IMR-90 (cell line): ENCODE data around the gene LRRN2. TPM values are rescaled to one million over a fixed set of nuclear protein-coding genes. Genes with fewer than 3 reads are reported as not detected.

Source experiments
- ATAC-seq: fragments of 200-7000 bp; cut with Tn5 transposase; 2 replicates; pipeline ENCODE4 v1.9.1; 2020; ENCODE audit warnings: low read depth, mild to moderate bottlenecking, moderate library complexity
- BruUV-seq: library from RNA; stranded (reverse); fragments of 400-500 nt; replicated peaks from 2 replicates; lab custom pipeline; 2021; lab: Mats Ljungman, UMichigan
- CTCF ChIA-PET: fragments of 300-600 bp; formaldehyde crosslinking; extraction: SDS; loops from one replicate; lab custom pipeline; 2021; ENCODE audit warnings: antibody characterized with exemption; lab: Yijun Ruan, JAX
- POLR2A ChIA-PET: fragments of 300-600 bp; sonication (Branson Sonifier 250); formaldehyde crosslinking; loops from one replicate; lab custom pipeline; 2022; ENCODE audit warnings: antibody characterized with exemption; ENCODE audit not compliant: unreplicated experiment; lab: Charles Lee
- DNase-seq: peaks from one replicate; pipeline ENCODE4 v3.0.0; 2013
- H2AFZ ChIP-seq: replicated peaks from 2 replicates; pipeline ENCODE3; 2013; ENCODE audit warnings: low read length, mild to moderate bottlenecking; ENCODE audit not compliant: poor library complexity
- H2AK5ac ChIP-seq: 2 replicates; pipeline ENCODE4 v1.6.1; 2013; ENCODE audit warnings: low read depth, low read length, inconsistent platforms
- H2AK9ac ChIP-seq: replicated peaks from 2 replicates; pipeline ENCODE3; 2013; ENCODE audit warnings: mild to moderate bottlenecking, low read depth, low read length, moderate library complexity; ENCODE audit not compliant: poor library complexity
- H2BK120ac ChIP-seq: 2 replicates; pipeline ENCODE4 v1.6.1; 2013; ENCODE audit warnings: low read depth, low read length, inconsistent platforms
- H2BK15ac ChIP-seq: 3 replicates; pipeline ENCODE4 v1.6.1; 2013; ENCODE audit warnings: low read depth, low read length, inconsistent platforms
- H2BK20ac ChIP-seq: 2 replicates; pipeline ENCODE4 v1.6.1; 2013; ENCODE audit warnings: low read depth, mild to moderate bottlenecking, inconsistent platforms, low read length, moderate library complexity
- H2BK5ac ChIP-seq: 2 replicates; pipeline ENCODE4 v1.6.1; 2013; ENCODE audit warnings: mild to moderate bottlenecking, low read depth, low read length, inconsistent platforms; ENCODE audit not compliant: poor library complexity, severe bottlenecking
- H3K14ac ChIP-seq: replicated peaks from 2 replicates; pipeline ENCODE4 v1.6.1; 2013; ENCODE audit warnings: low read depth, low read length, inconsistent platforms
- H3K18ac ChIP-seq: 2 replicates; pipeline ENCODE4 v1.6.1; 2013; ENCODE audit warnings: low read depth, low read length, control low read depth
- H3K23ac ChIP-seq: 2 replicates; pipeline ENCODE4 v1.6.1; 2013; ENCODE audit warnings: low read depth, low read length, inconsistent platforms
- H3K27ac ChIP-seq: 2 replicates; pipeline ENCODE4 v1.5.1; 2013; ENCODE audit warnings: mild to moderate bottlenecking, control low read depth, low read length; ENCODE audit not compliant: insufficient read depth
- H3K27me3 ChIP-seq: 2 replicates; pipeline ENCODE4 v1.6.1; 2013; ENCODE audit warnings: low read length; ENCODE audit not compliant: control insufficient read depth, insufficient read depth
- H3K36me3 ChIP-seq: 2 replicates; pipeline ENCODE4 v1.6.1; 2013; ENCODE audit warnings: low read length, mixed read lengths; ENCODE audit not compliant: control insufficient read depth, insufficient read depth
- H3K4ac ChIP-seq: 2 replicates; pipeline ENCODE4 v1.6.1; 2013; ENCODE audit warnings: low read depth, low read length, inconsistent platforms
- H3K4me1 ChIP-seq: 2 replicates; pipeline ENCODE4 v1.6.1; 2013; ENCODE audit warnings: low read length, mixed read lengths; ENCODE audit not compliant: control insufficient read depth, insufficient read depth
- H3K4me2 ChIP-seq: 2 replicates; pipeline ENCODE4 v1.6.1; 2013; ENCODE audit warnings: low read depth, mild to moderate bottlenecking, control low read depth, low read length, moderate library complexity
- H3K4me3 ChIP-seq: 2 replicates; pipeline ENCODE4 v1.5.1; 2013; ENCODE audit warnings: low read depth, mild to moderate bottlenecking, control low read depth, low read length, moderate library complexity; ENCODE audit not compliant: insufficient read depth
- H3K56ac ChIP-seq: 2 replicates; pipeline ENCODE4 v1.6.1; 2013; ENCODE audit warnings: low read length, inconsistent platforms; ENCODE audit not compliant: insufficient read depth; ENCODE audit errors: extremely low read depth
- H3K79me1 ChIP-seq, 2 experiments: 2 replicates each; pipeline ENCODE4 v1.6.1; 2013; ENCODE audit warnings: low read length in 2 of 2, inconsistent platforms in 1 of 2, low read depth in 1 of 2
- H3K9ac ChIP-seq: 2 replicates; pipeline ENCODE4 v1.6.1; 2013; ENCODE audit warnings: low read depth, low read length, control low read depth
- H3K9me1 ChIP-seq: 2 replicates; pipeline ENCODE4 v1.6.1; 2013; ENCODE audit warnings: low read length, inconsistent platforms; ENCODE audit not compliant: insufficient read depth
- H3K9me3 ChIP-seq: 2 replicates; pipeline ENCODE4 v1.6.1; 2013; ENCODE audit warnings: low read length; ENCODE audit not compliant: control insufficient read depth, insufficient read depth
- H4K20me1 ChIP-seq: 2 replicates; pipeline ENCODE4 v1.6.1; 2013; ENCODE audit warnings: low read length, inconsistent platforms; ENCODE audit not compliant: insufficient read depth
- H4K5ac ChIP-seq: 2 replicates; pipeline ENCODE4 v1.6.1; 2013; ENCODE audit warnings: mild to moderate bottlenecking, low read depth, low read length, control low read depth
- H4K8ac ChIP-seq, 2 experiments: 2 replicates each; pipeline ENCODE4 v1.6.1; 2013; ENCODE audit warnings: low read depth in 2 of 2, low read length in 2 of 2, control low read depth in 1 of 2, inconsistent platforms in 1 of 2
- H4K91ac ChIP-seq: 2 replicates; pipeline ENCODE4 v1.6.1; 2013; ENCODE audit warnings: low read depth, low read length, inconsistent platforms; ENCODE audit not compliant: insufficient read depth
- BHLHE40 ChIP-seq: fragments of 150-350 bp; IDR thresholded peaks from 2 replicates; pipeline ENCODE4 v1.6.1; 2016; ENCODE audit warnings: mild to moderate bottlenecking, low read depth, low read length
- CEBPB ChIP-seq: IDR thresholded peaks from 2 replicates; pipeline ENCODE4 v1.6.1; 2012; ENCODE audit warnings: low read depth, low read length, improper control_type of control experiment
- CHD1 ChIP-seq: IDR thresholded peaks from 2 replicates; pipeline ENCODE4 v1.6.1; 2012; ENCODE audit warnings: low read depth, low read length, improper control_type of control experiment
- FOS ChIP-seq: fragments of 150-350 bp; IDR thresholded peaks from 2 replicates; pipeline ENCODE4 v1.6.1; 2016; ENCODE audit warnings: low read depth, low read length
- MAFK ChIP-seq: IDR thresholded peaks from 2 replicates; pipeline ENCODE4 v1.6.1; 2012; ENCODE audit warnings: low read depth, low read length, improper control_type of control experiment
- MXI1 ChIP-seq: IDR thresholded peaks from 2 replicates; pipeline ENCODE4 v1.6.1; 2012; ENCODE audit warnings: low read depth, mild to moderate bottlenecking, low read length, moderate library complexity, borderline replicate concordance
- NFE2L2 ChIP-seq: fragments of 150-350 bp; IDR thresholded peaks from 2 replicates; pipeline ENCODE4 v1.6.1; 2016; ENCODE audit warnings: low read depth, mild to moderate bottlenecking, low read length
- POLR2A ChIP-seq: IDR thresholded peaks from 2 replicates; pipeline ENCODE4 v1.6.1; 2012; ENCODE audit warnings: mild to moderate bottlenecking, low read depth, low read length
- RAD21 ChIP-seq: IDR thresholded peaks from 2 replicates; pipeline ENCODE4 v1.6.1; 2012; ENCODE audit warnings: low read length, improper control_type of control experiment
- RCOR1 ChIP-seq: IDR thresholded peaks from 2 replicates; pipeline ENCODE4 v1.6.1; 2012; ENCODE audit warnings: mild to moderate bottlenecking, low read length, improper control_type of control experiment; ENCODE audit not compliant: insufficient replicate concordance
- RFX5 ChIP-seq: IDR thresholded peaks from 2 replicates; pipeline ENCODE4 v1.8.0; 2012; ENCODE audit warnings: low read depth, mild to moderate bottlenecking, low read length, moderate library complexity
- SMC3 ChIP-seq: fragments of 150-350 bp; IDR thresholded peaks from 2 replicates; pipeline ENCODE4 v1.6.1; 2016; ENCODE audit warnings: low read depth, mild to moderate bottlenecking, antibody characterized with exemption, low read length, moderate library complexity
- WGBS, 2 experiments: methylation state at CpG; one replicate each; pipeline versions ENCODE4 v1.1.5 to v1.1.7; 2013; ENCODE audit warnings: missing lambda C conversion rate in 2 of 2; ENCODE audit not compliant: insufficient read length in 1 of 2; ENCODE audit errors: extremely low coverage in 2 of 2; 5-methylcytosine and 5-hydroxymethylcytosine counted together
- dilution Hi-C: fragments of 300-500 bp; cut with HindIII; formaldehyde crosslinking; loops from one replicate; pipeline ENCODE4 v1.14.3; 2018; ENCODE audit warnings: low sequenced_read_pairs; ENCODE audit not compliant: unreplicated experiment
- in situ Hi-C: fragments of 300-500 bp; cut with MboI; formaldehyde crosslinking; loops from 3 replicates; pipeline ENCODE4 v1.14.3; 2019; ENCODE audit warnings: low sequenced_read_pairs, inconsistent platforms, mixed read lengths
- intact Hi-C: fragments of 100-400 bp; cut with micrococcal nuclease; formaldehyde crosslinking; loops from 2 replicates; pipeline ENCODE4 v1.10.0; 2022
- polyA plus RNA-seq, 3 experiments: library from polyadenylated mRNA; depleted of rRNA; stranded (reverse); fragments of >200 nt; gene quantifications; 2 replicates each; pipeline ENCODE4 v1.2.3, GENCODE V29; 2012; ENCODE audit warnings: low replicate concordance in 1 of 3
- total RNA-seq: library from RNA; depleted of rRNA; stranded (reverse); fragments of >200 nt; gene quantifications from 2 replicates; pipeline ENCODE4 v1.2.3, GENCODE V29; 2012
- TF ChIP-seq, protein P1 (sequence below): fragments of 150-350 bp; IDR thresholded peaks from 2 replicates; pipeline ENCODE4 v1.6.1; 2016; ENCODE audit warnings: low read depth, mild to moderate bottlenecking, low read length, moderate library complexity, borderline replicate concordance
- TF ChIP-seq, protein P2 (sequence below): conservative IDR thresholded peaks from 2 replicates; pipeline ENCODE4 v1.5.1; 2012; ENCODE audit warnings: mild to moderate bottlenecking, low read depth, low read length, improper control_type of control experiment

The LRRN2 gene
- total and polyA plus RNA-seq, 2 of the 4 experiments (the other 2 are of a cell fraction) = not detected

DNA sequence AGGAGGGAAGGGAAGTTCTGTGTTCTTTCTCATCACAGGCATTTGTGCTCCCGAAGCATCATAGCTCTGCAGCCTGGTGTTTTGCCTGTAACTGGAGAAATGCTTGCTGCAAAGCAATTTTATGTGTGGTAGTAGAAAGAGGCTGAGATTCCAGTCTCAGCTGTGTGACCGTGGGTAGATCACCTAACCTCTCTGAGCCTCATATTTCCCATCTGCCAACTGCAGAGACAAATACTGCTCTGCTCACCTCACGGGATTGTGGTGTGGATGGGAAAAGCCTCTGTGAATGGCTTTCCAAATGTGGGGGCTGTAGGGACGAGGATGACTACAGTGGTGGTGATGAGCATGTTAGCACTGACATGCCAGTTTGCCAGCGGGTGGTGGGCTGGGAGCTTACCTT, 85.3 kb downstream of the LRRN2 start:
- H3K4me1 ChIP-seq = no peaks in the 10 kb centered on the region
- CTCF ChIA-PET = no interaction called here
- H3K27ac ChIP-seq = no peak overlapping the region
- POLR2A ChIA-PET = no interaction called here
- H3K4me3 ChIP-seq = no peak overlapping the region
- no peak overlapping the region for H3K4me2 ChIP-seq
- H3K9me3 ChIP-seq = no peaks in the 10 kb centered on the region
- no peak overlapping the region for H2AK5ac ChIP-seq
- no peaks in the 10 kb centered on the region for H3K79me1 ChIP-seq
- no peak overlapping the region for H2AK9ac ChIP-seq
- no peak overlapping the region for H2BK20ac ChIP-seq
- no peaks in the 10 kb centered on the region for H3K9me1 ChIP-seq
- H2BK15ac ChIP-seq = no peak overlapping the region
- no peaks in the 10 kb centered on the region for H4K20me1 ChIP-seq
- no peak overlapping the region for H2BK5ac ChIP-seq
- H4K91ac ChIP-seq = no peak overlapping the region
- H3K14ac ChIP-seq = no peak overlapping the region
- 56% methylated on average over 1 of the region's 5 CpGs; no CpG with 5 or more reads in 1 of the 2 experiments for WGBS, 2 experiments
- dilution Hi-C loops = no loop called here
- H3K27me3 ChIP-seq = peaks cover 35% of the 10 kb centered on the region
- no peak overlapping the region for H3K9ac ChIP-seq
- TF ChIP-seq MXI1 = no peak
- no peak for TF ChIP-seq BHLHE40
- no peak for TF ChIP-seq RAD21
- no peak for TF ChIP-seq CEBPB
- no peak for TF ChIP-seq RFX5
- TF ChIP-seq RCOR1 = no peak
- TF ChIP-seq SMC3 = no peak
- no peak for TF ChIP-seq FOS
- TF ChIP-seq, protein P1, sequence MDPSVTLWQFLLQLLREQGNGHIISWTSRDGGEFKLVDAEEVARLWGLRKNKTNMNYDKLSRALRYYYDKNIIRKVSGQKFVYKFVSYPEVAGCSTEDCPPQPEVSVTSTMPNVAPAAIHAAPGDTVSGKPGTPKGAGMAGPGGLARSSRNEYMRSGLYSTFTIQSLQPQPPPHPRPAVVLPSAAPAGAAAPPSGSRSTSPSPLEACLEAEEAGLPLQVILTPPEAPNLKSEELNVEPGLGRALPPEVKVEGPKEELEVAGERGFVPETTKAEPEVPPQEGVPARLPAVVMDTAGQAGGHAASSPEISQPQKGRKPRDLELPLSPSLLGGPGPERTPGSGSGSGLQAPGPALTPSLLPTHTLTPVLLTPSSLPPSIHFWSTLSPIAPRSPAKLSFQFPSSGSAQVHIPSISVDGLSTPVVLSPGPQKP = no peak
- no peak for TF ChIP-seq NFE2L2
- TF ChIP-seq MAFK = no peak
- TF ChIP-seq CHD1 = no peak
- TF ChIP-seq POLR2A = no peak
- TF ChIP-seq, protein P2, sequence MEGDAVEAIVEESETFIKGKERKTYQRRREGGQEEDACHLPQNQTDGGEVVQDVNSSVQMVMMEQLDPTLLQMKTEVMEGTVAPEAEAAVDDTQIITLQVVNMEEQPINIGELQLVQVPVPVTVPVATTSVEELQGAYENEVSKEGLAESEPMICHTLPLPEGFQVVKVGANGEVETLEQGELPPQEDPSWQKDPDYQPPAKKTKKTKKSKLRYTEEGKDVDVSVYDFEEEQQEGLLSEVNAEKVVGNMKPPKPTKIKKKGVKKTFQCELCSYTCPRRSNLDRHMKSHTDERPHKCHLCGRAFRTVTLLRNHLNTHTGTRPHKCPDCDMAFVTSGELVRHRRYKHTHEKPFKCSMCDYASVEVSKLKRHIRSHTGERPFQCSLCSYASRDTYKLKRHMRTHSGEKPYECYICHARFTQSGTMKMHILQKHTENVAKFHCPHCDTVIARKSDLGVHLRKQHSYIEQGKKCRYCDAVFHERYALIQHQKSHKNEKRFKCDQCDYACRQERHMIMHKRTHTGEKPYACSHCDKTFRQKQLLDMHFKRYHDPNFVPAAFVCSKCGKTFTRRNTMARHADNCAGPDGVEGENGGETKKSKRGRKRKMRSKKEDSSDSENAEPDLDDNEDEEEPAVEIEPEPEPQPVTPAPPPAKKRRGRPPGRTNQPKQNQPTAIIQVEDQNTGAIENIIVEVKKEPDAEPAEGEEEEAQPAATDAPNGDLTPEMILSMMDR = no peak
- intact Hi-C loops = no loop called here
- H4K5ac ChIP-seq = no peak overlapping the region
- ATAC-seq (no peak), DNase-seq (no peak)
- H3K23ac ChIP-seq = no peak overlapping the region
- H3K36me3 ChIP-seq = no peaks in the 10 kb centered on the region
- H3K4ac ChIP-seq = no peak overlapping the region
- BruUV-seq = no TSS peak
- no peak overlapping the region for H4K8ac ChIP-seq
- no peak overlapping the region for H2AFZ ChIP-seq
- no peak overlapping the region for H3K18ac ChIP-seq
- in situ Hi-C loops = no loop called here
- H3K56ac ChIP-seq = no peak overlapping the region
- no peak overlapping the region for H2BK120ac ChIP-seq
